Colonic mucosa (tissue), 4 donors: Measurements from ENCODE around the gene HSD17B4. TPM values are rescaled to one million over a fixed set of nuclear protein-coding genes. Genes with fewer than 3 reads are reported as not detected.

Experiments
- DNase-seq: peaks from one replicate; pipeline ENCODE4 v3.0.0-alpha.2; 2020
- H3K27ac ChIP-seq: fragments of 200-600 bp; one replicate; pipeline ENCODE4 v1.8.0; 2021
- H3K27me3 ChIP-seq: fragments of 200-600 bp; one replicate; pipeline ENCODE4 v1.8.0; 2021
- H3K36me3 ChIP-seq: fragments of 200-600 bp; one replicate; pipeline ENCODE4 v1.8.0; 2021
- H3K4me1 ChIP-seq: fragments of 200-600 bp; one replicate; pipeline ENCODE4 v1.8.0; 2021; ENCODE audit warnings: mild to moderate bottlenecking
- H3K4me3 ChIP-seq: fragments of 200-600 bp; one replicate; pipeline ENCODE4 v1.8.0; 2021
- H3K9ac ChIP-seq, 2 donors: one replicate each; pipeline ENCODE4 v1.7.0; 2013; ENCODE audit warnings: control low read depth in 2 of 2, low read depth in 2 of 2, low read length in 2 of 2
- H3K9me3 ChIP-seq: fragments of 200-600 bp; one replicate; pipeline ENCODE4 v1.8.0; 2021
- CTCF ChIP-seq: fragments of 200-600 bp; IDR thresholded peaks from one replicate; pipeline ENCODE4 v1.8.0; 2022; ENCODE audit warnings: antibody characterized with exemption, mild to moderate bottlenecking
- intact Hi-C: fragments of 100-400 bp; cut with DNase I; formaldehyde crosslinking; loops from one replicate; pipeline ENCODE4 v1.14.1; 2022
- total RNA-seq, 2 donors: library from RNA; stranded (reverse); fragmentation: NEBNext Ultra II Directional in 1 of 2; extraction: Animal tissue kit (Norgen Biotek cat#: 25700) in 1 of 2; gene quantifications; one replicate each; pipeline ENCODE4 v1.2.1, GENCODE V29; 2021
- donor health status: healthy.
- donor health status: DM: no; HTN: no; CAD: no.
- donor health status: DM: no; HTN: no; CAD: no.

HSD17B4 gene
- total RNA-seq, 2 donors from 2014 or later: 252 to 304 TPM

GRCh38 chr5:119454171-119454570, 1.9 kb downstream of the HSD17B4 start:
- no peak overlapping the region for H3K27ac ChIP-seq
- no peaks in the 10 kb centered on the region for H3K27me3 ChIP-seq

GRCh38 chr5:119458911-119459632, 6.8 kb downstream of the HSD17B4 start:
- Histone ChIP-seq H3K4me1 (no peaks in the 10 kb centered on the region), H3K4me3 (no peak overlapping the region), H3K27me3 (no peaks in the 10 kb centered on the region), H3K36me3 (no peaks in the 10 kb centered on the region), H3K9me3 (no peaks in the 10 kb centered on the region), H3K9ac (no peak overlapping the region), H3K27ac (no peak overlapping the region)
- intact Hi-C loops: no loop called here
- no peak for DNase-seq
- no peak for TF ChIP-seq CTCF

More at GRCh38 chr5:119454171-119454570, 1.9 kb downstream of the HSD17B4 start:
- TF ChIP-seq CTCF: no peak
- no peaks in the 10 kb centered on the region for H3K9me3 ChIP-seq
- no peaks in the 10 kb centered on the region for H3K4me1 ChIP-seq
- intact Hi-C loops: no loop called here
- no peaks in the 10 kb centered on the region for H3K36me3 ChIP-seq
- no peak overlapping the region for H3K4me3 ChIP-seq
- no peak overlapping the region for H3K9ac ChIP-seq
- DNase-seq: no peak

GRCh38 chr5:119465640-119466039, 13.3 kb downstream of the HSD17B4 start:
- Histone ChIP-seq H3K9me3 (no peaks in the 10 kb centered on the region), H3K27ac (no peak overlapping the region), H3K27me3 (no peaks in the 10 kb centered on the region), H3K36me3 (no peaks in the 10 kb centered on the region), H3K4me3 (no peak overlapping the region), H3K4me1 (no peaks in the 10 kb centered on the region), H3K9ac (no peak overlapping the region)
- DNase-seq: no peak
- intact Hi-C loops: no loop called here
- TF ChIP-seq CTCF: no peak

GRCh38 chr5:119468286-119468685, 16.0 kb downstream of the HSD17B4 start:
- H3K9me3 ChIP-seq: no peaks in the 10 kb centered on the region
- no peaks in the 10 kb centered on the region for H3K4me1 ChIP-seq
- no peak for TF ChIP-seq CTCF
- no peaks in the 10 kb centered on the region for H3K27me3 ChIP-seq
- H3K4me3 ChIP-seq: no peak overlapping the region
- H3K36me3 ChIP-seq: no peaks in the 10 kb centered on the region
- no peak overlapping the region for H3K9ac ChIP-seq
- no peak for DNase-seq
- intact Hi-C loops: no loop called here
- H3K27ac ChIP-seq: no peak overlapping the region

GRCh38 chr5:119470105-119470763, 17.9 kb downstream of the HSD17B4 start:
- H3K27me3 ChIP-seq: no peaks in the 10 kb centered on the region
- H3K4me3 ChIP-seq: no peak overlapping the region
- no peak for DNase-seq
- intact Hi-C loops: loop anchor here (10.0 kb wide), 2 partner anchors 275 to 985 kb away; no protein-coding TSS in a partner anchor
- no peaks in the 10 kb centered on the region for H3K9me3 ChIP-seq
- no peaks in the 10 kb centered on the region for H3K36me3 ChIP-seq
- TF ChIP-seq CTCF: no peak
- H3K9ac ChIP-seq: no peak overlapping the region
- H3K27ac ChIP-seq: no peak overlapping the region
- H3K4me1 ChIP-seq: no peaks in the 10 kb centered on the region
